HG03280 (cell line): Measurements from ENCODE around the gene TRIM44.
"Not testable (repeated sequence)": the region's sequence is repeated elsewhere in the genome, so short reads cannot be mapped to it uniquely, and the experiment has no call there.

Experiments
- ATAC-seq: cut with Tn5 transposase; IDR thresholded peaks from one replicate; pipeline ENCODE4 v1.9.1; 2021; ENCODE audit warnings: mild to moderate bottlenecking, moderate library complexity; ENCODE audit not compliant: unreplicated experiment

TRIM44 gene

GRCh38 chr11:35846874-35847273, 184.3 kb downstream of the TRIM44 start:
- ATAC-seq: no peak

- no peak for ATAC-seq
Measured at GRCh38 chr11:35847473-35847872, 184.9 kb downstream of the TRIM44 start.

GRCh38 chr11:35848616-35849015, 186.0 kb downstream of the TRIM44 start:
- ATAC-seq: no peak

DNA sequence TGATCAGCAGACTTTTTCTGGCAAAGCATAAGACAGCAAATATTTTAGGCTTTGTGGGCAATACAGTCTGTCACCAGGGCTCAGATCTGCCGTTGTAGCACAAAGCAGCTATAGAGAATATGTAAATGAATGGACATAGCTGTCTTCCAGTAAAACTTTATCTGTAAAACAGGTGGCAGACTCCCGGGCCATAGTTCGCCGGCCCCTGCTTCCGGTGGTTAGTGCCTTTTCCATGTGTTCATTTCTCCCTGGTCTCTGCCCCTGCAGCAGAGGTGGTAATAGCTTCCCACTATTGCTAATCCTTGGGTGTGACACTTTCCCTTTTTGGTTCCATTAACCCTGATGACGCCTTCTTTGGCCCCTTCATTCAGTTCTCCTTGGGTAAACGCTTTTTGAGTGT, 187.6 kb downstream of the TRIM44 start:
- no peak for ATAC-seq

- ATAC-seq: no peak
Measured at GRCh38 chr11:35851342-35851741, 188.8 kb downstream of the TRIM44 start.

GRCh38 chr11:35852056-35852455, 189.5 kb downstream of the TRIM44 start:
- ATAC-seq: no peak

GRCh38 chr11:35853971-35854370, 191.4 kb downstream of the TRIM44 start:
- no peak for ATAC-seq

DNA sequence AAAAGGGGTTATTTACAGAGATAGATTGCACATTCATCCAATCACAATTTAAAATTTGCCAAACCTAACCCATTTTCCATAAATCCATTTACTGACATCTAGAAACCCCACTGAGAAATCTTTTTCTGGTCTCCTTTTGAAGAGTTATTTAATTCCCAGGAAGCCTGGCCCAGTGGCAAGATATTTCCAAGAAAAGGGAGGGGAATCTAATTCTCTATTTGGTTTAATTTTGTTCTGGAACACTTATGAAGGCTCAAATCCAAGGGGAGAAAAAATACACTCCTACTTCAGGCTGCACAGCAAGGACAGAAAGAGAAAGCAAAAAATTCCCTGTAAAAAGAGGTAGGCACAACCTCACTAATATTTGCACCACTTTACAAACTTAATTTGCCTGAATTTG, 193.1 kb downstream of the TRIM44 start:
- ATAC-seq: no peak

DNA sequence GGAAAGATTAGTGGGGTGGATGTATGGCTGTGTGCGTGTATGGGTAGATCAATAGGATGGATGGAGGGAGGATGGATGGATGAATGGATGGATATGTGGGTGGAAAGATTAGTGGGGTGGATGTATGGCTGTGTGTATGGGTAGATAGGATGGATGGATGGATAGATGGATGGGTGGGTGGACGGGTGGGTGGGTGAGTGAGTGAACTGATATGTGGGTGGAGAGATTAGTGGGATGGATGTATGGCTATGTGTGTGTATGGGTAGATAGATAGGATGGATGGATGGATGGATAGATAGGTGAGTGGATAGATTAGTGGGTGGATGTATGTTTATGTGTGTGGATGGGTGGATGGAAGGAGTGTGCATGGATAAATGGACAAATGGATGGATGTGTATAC, 193.7 kb downstream of the TRIM44 start:
- no peak for ATAC-seq

DNA sequence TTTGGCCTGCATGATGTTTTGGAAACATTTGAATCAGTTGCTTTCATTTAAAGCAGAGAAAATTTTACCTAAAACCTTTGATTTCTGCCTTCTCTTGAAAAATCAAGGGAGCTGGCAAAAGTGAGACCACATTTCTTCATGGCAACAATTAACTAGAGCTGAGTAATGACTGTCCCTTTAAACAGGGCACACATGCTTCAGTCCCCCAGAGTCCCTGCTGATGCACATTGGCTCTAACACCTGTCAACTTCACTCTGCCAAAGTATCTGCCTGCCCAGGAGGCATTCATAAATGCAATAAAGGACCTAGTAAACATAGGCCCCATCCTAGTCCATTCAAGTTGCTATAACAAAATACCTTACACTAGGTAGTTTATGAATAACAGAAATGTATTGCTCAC, 194.2 kb downstream of the TRIM44 start:
- ATAC-seq: no peak

DNA sequence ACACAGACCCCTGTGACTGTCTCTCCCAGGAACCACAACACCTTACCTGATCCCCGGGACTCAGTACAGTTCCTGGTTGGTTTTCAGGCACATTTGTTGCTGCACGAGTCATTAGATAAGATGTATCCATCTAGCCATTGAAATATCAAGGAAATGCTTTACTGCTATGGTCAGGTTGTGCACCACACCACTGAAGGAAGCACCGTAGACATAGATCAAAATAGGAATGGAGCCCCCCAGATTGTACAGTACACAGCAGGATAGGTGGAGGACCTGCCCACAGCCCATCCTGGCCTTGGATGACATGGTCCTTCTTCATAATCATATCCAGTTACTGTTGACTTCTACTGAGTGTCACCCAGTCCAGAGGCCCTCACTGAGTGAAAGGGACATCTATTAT, 195.3 kb downstream of the TRIM44 start:
- ATAC-seq: no peak

GRCh38 chr11:35859301-35859700, 196.7 kb downstream of the TRIM44 start:
- no peak for ATAC-seq

- not testable (repeated sequence) for ATAC-seq
Measured at GRCh38 chr11:35860194-35860593, 197.6 kb downstream of the TRIM44 start.

GRCh38 chr11:35861191-35861590, 198.6 kb downstream of the TRIM44 start:
- no peak for ATAC-seq

DNA sequence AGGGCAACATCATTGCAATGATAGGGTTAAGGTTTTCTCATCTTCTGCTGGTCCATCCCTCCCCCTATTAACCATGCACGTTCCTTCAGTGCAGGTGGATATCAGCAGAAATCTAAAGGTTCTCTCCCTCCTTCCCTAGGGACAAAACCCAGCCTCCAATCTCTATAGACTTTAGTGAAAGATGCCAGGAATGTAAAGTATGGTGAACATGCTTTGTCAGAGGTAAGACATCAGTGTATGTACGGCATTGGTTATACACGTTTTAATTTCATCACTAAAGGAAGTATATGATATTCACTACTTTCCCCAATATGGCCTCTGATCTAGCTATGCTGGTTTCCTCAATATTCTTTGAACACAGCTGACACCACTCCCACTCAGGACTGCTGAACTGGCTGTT, 200.1 kb downstream of the TRIM44 start:
- no peak for ATAC-seq

GRCh38 chr11:35864131-35864530, 201.6 kb downstream of the TRIM44 start:
- ATAC-seq: no peak

- ATAC-seq: no peak
Measured at GRCh38 chr11:35866601-35867000, 204.0 kb downstream of the TRIM44 start.
